ENCODE measurements around the gene DDX5.

- TF ChIP-seq, protein P1, sequence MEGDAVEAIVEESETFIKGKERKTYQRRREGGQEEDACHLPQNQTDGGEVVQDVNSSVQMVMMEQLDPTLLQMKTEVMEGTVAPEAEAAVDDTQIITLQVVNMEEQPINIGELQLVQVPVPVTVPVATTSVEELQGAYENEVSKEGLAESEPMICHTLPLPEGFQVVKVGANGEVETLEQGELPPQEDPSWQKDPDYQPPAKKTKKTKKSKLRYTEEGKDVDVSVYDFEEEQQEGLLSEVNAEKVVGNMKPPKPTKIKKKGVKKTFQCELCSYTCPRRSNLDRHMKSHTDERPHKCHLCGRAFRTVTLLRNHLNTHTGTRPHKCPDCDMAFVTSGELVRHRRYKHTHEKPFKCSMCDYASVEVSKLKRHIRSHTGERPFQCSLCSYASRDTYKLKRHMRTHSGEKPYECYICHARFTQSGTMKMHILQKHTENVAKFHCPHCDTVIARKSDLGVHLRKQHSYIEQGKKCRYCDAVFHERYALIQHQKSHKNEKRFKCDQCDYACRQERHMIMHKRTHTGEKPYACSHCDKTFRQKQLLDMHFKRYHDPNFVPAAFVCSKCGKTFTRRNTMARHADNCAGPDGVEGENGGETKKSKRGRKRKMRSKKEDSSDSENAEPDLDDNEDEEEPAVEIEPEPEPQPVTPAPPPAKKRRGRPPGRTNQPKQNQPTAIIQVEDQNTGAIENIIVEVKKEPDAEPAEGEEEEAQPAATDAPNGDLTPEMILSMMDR (IDR thresholded peaks at IDR 0.05) = peak; percentile 92
- TF ChIP-seq GATA2 (CRISPR knock-in tag; IDR thresholded peaks at IDR 0.05) (no peak), POLR2AphosphoS5 (IDR thresholded peaks at IDR 0.05; ENCODE audit: low read depth, low read length) (no peak), SIN3A (IDR thresholded peaks at IDR 0.05; ENCODE audit: borderline replicate concordance, low read depth, low read length) (no peak), NFIC (IDR thresholded peaks at IDR 0.05; ENCODE audit: borderline replicate concordance) (no peak), FOXJ3 (CRISPR knock-in tag; IDR thresholded peaks at IDR 0.05) (no peak), RXRA (IDR thresholded peaks at IDR 0.05; ENCODE audit: borderline replicate concordance, low read depth) (no peak)
Observed at GRCh38 chr17:64491034-64491860, 14.8 kb downstream of the DDX5 start.
